GM18868 (cell line): ENCODE results near the gene TSEN54.

Experiments used
- ATAC-seq: cut with Tn5 transposase; IDR thresholded peaks from one replicate; pipeline ENCODE4 v1.9.1; 2021; ENCODE audit warnings: mild to moderate bottlenecking, moderate library complexity; ENCODE audit not compliant: unreplicated experiment

The TSEN54 gene

DNA sequence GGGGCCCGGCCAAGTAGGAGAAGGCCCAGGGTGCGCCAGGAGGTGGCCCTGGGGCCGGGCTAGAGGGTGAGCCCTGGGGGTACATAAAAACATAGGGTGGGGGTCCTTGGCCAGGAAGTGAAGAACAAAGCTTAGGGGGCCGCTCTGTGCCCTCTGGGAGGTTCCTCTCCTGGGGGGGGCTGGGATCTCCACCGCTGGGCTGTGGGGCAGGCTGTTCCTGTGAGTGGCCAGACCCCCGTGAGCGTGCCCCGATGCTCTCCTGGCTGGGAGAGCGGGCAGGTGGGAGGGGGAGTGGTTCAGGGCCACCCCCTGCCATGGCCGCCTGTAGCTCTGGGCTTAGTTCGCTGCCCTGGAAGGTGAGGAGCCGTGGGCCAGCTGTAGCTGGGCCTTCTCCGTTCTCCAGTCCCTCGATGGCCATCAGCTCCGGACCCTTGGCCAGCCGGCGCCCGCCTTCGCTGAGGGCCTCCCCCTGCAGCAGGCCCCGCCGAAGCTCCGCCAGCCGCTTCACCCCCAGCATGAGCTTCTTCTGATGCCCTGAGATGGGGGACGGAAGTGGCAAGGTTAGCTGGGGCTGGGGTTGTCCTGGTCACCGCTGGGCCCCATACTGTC, 13.5 kb upstream of the TSEN54 start:
- no peak for ATAC-seq

DNA sequence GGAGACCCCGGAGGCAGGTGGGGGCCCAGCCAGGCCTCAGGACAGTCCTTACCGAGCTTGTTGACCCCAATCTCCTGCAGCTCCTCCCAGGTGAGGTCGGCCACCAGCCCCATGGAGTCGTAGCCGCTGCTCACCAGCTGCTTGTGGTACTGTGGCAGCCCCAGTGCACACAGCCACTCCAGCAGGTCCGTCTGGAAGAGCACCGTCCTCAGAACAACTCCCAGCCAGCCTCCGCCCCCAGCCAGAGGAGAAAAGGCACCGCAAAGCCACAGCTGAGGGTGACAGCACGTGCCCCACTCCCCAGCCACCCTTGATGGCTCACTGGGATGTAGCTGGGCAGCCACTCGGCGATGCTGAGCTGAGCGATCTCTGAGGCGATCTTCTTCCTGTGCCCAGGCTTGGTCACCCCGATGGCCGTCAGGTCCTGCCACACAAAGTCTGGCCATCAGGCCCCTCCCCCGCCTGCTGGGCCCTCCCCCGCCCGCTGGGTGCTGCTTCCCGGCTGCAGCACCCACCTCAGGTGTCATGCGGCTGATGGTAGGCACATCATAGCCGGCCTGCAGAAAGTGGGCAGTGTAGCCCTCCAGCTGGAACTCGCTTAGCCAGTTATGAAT, 12.9 kb upstream of the TSEN54 start:
- no peak for ATAC-seq

DNA sequence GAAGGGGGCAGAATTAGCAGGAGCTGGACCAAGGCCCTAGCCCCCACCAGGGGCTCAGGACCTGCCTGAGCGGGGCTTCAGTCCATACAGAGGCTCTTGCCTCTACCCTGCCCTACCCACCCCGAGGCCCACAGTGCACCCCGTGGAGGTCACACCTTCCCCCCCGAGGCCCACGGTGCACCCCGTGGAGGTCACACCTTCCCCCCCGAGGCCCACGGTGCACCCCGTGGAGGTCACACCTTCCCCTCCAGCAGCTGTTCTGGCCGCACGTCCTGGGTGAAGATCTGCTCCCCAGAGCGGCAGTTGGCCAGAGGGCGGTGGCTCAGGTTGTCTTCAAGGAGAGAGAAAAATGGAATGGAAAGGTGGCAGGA, 12.4 kb upstream of the TSEN54 start:
- no peak for ATAC-seq

- no peak for ATAC-seq
These were observed 11.8 kb upstream of the TSEN54 start for GRCh38 chr17:75504347-75505151.

GRCh38 chr17:75505152-75505409, 11.2 kb upstream of the TSEN54 start:
- no peak for ATAC-seq

DNA sequence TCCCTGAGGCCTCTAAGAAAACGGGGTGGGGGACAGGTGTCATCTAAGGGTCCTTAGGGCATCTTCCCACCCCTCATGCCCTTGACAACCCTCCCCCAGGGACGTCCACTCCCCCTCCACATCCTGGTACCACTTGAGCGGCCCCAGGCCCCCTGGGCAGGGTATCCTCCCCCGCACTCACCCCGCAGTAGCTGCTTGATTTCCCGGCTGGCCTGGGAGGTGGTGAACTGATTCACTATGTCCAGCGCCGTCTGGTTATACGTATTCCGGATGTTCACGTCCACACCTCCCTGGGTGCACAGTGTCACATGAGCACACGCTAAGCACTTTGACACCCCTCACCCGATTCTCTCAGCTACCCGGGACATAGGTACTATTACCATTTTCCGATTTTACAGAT, 10.7 kb upstream of the TSEN54 start:
- no peak for ATAC-seq

DNA sequence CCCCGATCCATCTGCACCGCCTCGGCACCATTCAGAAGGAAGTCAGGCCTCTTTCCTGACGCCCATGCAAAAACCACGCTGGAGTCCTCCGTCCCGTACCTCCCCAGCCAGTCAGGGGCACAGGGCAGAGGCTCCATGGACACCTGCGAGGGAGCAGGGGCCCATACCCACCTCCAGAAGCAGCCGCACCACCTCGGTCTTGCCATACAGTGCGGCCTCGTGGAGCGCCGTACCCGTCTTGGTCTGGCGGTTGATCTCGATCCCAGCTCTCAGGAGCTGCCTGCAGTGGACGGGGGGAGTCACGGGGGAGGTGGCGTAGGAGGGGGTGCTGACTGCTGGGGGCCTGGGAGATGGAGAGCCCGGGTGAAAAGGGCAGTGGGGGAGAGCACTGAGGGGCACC, 10.2 kb upstream of the TSEN54 start:
- no peak for ATAC-seq

GRCh38 chr17:75506888-75507287, 9.4 kb upstream of the TSEN54 start:
- ATAC-seq = no peak

- ATAC-seq = no peak
These were observed 8.3 kb upstream of the TSEN54 start for GRCh38 chr17:75507733-75508719.

DNA sequence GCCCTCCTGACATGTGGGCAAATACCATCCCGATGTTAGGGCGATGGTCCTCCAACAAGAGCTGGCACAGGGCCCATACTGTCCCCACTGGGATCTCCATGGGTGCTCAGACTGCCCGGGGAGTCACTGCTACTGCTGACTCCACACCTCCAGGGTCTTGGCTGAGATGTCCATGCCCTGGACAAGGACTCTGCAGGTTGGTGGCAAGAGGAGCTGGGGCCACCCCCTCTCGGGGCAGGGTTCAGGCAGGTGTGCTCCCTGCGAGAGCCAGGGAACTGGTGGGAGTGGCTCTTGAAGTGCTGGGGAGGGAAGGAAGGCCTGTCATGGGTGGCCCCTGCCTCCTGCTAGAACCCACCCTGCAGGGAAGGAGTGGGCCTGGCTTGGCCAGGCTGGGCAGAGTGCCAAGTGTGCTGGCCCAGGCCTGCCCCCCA, 7.4 kb upstream of the TSEN54 start:
- no peak for ATAC-seq

- no peak for ATAC-seq
These were observed 6.6 kb upstream of the TSEN54 start for GRCh38 chr17:75509528-75510258.

DNA sequence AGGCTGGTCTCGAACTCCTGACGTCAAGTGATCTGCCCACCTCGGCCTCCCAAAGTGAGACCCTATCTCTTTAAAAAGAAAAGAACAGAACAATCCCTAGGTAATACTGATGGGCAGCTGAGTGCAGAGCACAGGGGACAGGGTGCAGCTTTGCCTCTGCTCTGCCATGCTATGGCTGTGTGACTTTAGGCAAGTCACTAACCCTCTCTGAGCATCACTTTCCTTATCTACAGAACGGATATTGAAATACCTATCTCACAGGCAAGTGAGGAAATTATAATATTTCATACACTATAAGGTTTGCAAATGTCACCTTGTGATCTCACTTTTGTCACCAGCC, 5.1 kb upstream of the TSEN54 start:
- ATAC-seq = no peak

- no peak for ATAC-seq
These were observed 4.4 kb upstream of the TSEN54 start for GRCh38 chr17:75511610-75512575.

DNA sequence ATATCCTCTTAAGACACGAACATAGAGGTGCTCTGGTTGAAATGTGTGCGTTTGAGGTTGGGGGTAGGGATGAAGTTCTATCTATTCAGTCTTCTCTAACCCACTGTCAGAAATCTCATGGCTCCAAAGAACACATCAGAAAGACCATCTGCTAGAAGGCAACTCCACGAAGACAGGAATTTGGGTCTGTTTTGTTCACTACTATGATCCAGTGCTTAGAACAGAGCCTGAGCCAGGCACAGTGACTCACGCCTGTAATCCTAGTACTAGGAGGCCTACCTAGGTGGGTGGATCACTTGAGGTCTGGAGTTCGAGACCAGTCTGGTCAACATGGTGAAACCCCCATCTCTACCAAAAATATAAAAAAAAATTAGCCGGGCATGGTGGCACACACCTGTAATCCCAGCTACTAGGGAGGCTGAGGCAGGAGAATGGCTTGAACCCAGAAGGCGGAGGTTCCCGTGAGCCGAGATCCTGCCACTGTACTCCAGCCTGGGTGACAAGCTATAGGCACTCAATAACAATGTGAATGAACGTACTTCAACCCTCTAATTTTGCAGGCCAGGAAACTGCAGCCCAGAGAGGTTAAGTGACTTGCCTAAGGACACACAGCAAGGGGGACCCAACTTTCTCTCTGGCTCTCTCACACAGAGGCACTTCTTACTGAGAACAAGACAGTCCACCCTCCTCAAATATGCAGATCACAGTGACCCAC, 3.2 kb upstream of the TSEN54 start:
- no peak for ATAC-seq

GRCh38 chr17:75513641-75514000, 2.7 kb upstream of the TSEN54 start:
- no peak for ATAC-seq

DNA sequence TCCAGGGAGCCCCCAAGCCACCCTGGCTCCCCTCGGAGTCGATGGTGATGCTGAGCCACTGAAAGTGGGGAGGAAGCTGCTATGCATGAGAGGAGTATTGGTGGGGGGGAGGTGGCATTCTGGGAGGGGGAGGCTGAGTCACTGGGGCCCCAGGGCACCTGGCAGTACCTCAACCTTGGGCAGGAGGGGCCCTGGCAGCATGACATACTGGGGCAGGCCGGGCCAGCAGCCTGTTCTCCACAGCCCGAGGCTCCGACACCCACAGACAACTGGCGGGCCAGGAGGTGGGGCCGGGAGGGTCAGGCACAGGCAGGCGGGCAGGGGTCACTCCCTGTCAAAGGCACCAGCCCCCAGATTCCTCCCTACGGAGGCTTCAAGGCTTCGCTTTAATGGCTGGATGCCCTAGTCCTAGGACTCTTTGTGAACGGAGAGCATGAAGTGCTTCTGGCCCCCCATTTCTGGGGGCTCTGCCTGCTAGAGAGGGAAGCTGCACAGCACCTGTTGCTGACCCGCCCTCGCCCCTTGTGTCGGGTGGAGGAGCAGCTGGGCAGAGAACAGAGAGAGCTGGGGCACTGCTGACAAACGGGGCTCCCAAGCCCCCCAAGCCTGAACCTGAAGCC, 1.9 kb upstream of the TSEN54 start:
- no peak for ATAC-seq

- no peak for ATAC-seq
These were observed 1.3 kb upstream of the TSEN54 start for GRCh38 chr17:75514919-75515495.

DNA sequence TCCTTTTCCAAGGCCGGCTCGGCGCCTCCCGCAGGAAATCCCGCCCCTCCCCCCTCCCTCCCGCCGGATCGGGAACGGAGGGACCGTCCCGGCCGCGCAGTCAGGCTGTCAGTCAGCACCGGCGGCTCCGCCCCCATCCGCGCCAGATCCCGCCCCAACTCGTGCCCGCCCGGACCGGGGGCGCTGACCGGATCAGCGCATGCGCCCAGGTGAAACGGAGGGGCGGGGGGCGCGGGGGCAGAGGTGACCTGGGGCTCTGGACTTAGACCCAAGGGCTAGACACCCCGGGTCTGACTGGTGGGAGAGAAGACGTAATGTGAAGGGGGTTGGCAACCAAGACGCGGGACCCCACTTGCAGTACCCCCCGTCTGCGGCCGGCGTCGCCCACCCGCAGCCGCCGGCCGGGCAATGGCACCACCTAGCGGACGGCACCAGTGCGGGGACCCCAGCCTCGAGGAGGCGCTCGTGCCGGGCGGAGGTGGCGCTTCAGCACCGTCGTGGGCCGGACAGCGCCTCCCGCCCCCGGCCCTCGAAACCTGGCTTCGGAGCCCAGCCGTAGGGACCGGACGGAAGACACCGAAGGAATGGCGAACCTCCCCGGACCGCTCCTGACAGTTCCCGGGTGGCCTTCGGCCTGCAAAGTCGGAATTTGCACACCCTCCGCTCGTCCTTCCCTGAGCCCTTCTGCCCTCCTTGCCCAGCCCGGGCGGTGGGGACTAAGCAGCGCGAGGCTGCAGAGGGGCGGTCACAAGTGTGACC, 653 bp upstream of the TSEN54 start, which contains the start of gene CASKIN2:
TSS of gene CASKIN2 (minus strand) at position 42 of the 759 bp plus-strand sequence. CDS start 1,733 bp downstream, outside the sequence.
- ATAC-seq = peak; percentile 34
